Breast epithelium (tissue), 3 donors: ENCODE measurements around the gene GPR78.

Experiments used
- POLR2A ChIP-seq: fragments of 450-650 bp; IDR thresholded peaks from one replicate; pipeline ENCODE4 v1.6.1; 2016; ENCODE audit warnings: antibody characterized with exemption, mild to moderate bottlenecking, moderate library complexity
- TF ChIP-seq, protein P1 (sequence below), 3 donors: fragments of 450-650 bp; IDR thresholded peaks; one replicate each; pipeline ENCODE4 v1.5.1; 2016 to 2017; ENCODE audit warnings: antibody characterized with exemption in 3 of 3, mild to moderate bottlenecking in 3 of 3, moderate library complexity in 3 of 3

DNA sequence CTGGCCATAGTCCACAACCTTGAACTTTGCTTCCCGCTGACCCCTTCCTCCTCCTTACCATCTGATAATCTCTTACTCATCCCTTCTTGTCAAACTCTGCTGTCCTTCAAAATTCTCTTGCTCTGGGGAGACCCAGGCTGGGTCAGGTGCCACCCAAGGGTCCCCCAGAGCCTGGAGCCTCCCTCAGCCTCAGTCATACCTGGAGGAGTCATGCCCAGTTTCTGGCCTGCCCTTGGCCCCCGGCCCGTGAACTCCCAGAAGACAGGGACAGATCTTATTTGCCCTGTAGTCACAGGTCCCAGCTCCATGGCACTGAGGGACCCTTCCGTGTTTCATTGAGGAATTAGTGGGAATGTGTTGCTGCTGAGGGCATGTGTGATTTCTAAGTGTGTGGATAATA is 4.7 kb upstream of the GPR78 start:
- no peak for TF ChIP-seq POLR2A
- TF ChIP-seq, protein P1, sequence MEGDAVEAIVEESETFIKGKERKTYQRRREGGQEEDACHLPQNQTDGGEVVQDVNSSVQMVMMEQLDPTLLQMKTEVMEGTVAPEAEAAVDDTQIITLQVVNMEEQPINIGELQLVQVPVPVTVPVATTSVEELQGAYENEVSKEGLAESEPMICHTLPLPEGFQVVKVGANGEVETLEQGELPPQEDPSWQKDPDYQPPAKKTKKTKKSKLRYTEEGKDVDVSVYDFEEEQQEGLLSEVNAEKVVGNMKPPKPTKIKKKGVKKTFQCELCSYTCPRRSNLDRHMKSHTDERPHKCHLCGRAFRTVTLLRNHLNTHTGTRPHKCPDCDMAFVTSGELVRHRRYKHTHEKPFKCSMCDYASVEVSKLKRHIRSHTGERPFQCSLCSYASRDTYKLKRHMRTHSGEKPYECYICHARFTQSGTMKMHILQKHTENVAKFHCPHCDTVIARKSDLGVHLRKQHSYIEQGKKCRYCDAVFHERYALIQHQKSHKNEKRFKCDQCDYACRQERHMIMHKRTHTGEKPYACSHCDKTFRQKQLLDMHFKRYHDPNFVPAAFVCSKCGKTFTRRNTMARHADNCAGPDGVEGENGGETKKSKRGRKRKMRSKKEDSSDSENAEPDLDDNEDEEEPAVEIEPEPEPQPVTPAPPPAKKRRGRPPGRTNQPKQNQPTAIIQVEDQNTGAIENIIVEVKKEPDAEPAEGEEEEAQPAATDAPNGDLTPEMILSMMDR (IDR thresholded peaks at IDR 0.05): no peak
